ENCODE data around the gene PHF1. TPM values are rescaled to one million over a fixed set of nuclear protein-coding genes. Genes with fewer than 3 reads are reported as not detected.

PHF1 gene
- total and polyA plus RNA-seq, 4 donors: 7.2 to 13.5 (median 11.5) TPM

- 73% methylated on average over 12 of the region's 12 CpGs for WGBS
- H3K9ac ChIP-seq (ENCODE audit: low read depth in 1 of 2, low read length in 2 of 2): no peak overlapping the region
- no peaks in the 10 kb centered on the region for H3K9me3 ChIP-seq (ENCODE audit: control insufficient read depth in 4 of 4, low read length in 3 of 4)
- TF ChIP-seq YY1 (IDR thresholded peaks at IDR 0.05) (no peak), RAD21 (IDR thresholded peaks at IDR 0.05) (no peak), RXRA (IDR thresholded peaks at IDR 0.05) (no peak), CTCF (IDR thresholded peaks at IDR 0.05; ENCODE audit: low read depth, low read length, missing input control) (no peak), HNF4G (IDR thresholded peaks at IDR 0.05) (no peak), SP1 (IDR thresholded peaks at IDR 0.05) (no peak), EGR1 (IDR thresholded peaks at IDR 0.05; ENCODE audit: low read depth in 2 of 2) (no peak), TAF1 (conservative IDR thresholded peaks at IDR 0.05) (no peak), ATF3 (IDR thresholded peaks at IDR 0.05) (no peak), FOXA1 (IDR thresholded peaks at IDR 0.05) (no peak), HNF4A (conservative IDR thresholded peaks at IDR 0.05) (no peak), NR2F2 (IDR thresholded peaks at IDR 0.05) (no peak)
- TF ChIP-seq, protein P1, sequence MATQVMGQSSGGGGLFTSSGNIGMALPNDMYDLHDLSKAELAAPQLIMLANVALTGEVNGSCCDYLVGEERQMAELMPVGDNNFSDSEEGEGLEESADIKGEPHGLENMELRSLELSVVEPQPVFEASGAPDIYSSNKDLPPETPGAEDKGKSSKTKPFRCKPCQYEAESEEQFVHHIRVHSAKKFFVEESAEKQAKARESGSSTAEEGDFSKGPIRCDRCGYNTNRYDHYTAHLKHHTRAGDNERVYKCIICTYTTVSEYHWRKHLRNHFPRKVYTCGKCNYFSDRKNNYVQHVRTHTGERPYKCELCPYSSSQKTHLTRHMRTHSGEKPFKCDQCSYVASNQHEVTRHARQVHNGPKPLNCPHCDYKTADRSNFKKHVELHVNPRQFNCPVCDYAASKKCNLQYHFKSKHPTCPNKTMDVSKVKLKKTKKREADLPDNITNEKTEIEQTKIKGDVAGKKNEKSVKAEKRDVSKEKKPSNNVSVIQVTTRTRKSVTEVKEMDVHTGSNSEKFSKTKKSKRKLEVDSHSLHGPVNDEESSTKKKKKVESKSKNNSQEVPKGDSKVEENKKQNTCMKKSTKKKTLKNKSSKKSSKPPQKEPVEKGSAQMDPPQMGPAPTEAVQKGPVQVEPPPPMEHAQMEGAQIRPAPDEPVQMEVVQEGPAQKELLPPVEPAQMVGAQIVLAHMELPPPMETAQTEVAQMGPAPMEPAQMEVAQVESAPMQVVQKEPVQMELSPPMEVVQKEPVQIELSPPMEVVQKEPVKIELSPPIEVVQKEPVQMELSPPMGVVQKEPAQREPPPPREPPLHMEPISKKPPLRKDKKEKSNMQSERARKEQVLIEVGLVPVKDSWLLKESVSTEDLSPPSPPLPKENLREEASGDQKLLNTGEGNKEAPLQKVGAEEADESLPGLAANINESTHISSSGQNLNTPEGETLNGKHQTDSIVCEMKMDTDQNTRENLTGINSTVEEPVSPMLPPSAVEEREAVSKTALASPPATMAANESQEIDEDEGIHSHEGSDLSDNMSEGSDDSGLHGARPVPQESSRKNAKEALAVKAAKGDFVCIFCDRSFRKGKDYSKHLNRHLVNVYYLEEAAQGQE (IDR thresholded peaks at IDR 0.05): no peak
- H3K27me3 ChIP-seq (ENCODE audit: control insufficient read depth in 4 of 4, insufficient read depth in 4 of 4, low read length in 3 of 4): no peaks in the 10 kb centered on the region
- no peak overlapping the region for H3K27ac ChIP-seq (ENCODE audit: low read depth in 1 of 2, low read length in 2 of 2)
- H3K36me3 ChIP-seq (ENCODE audit: control insufficient read depth in 4 of 4, insufficient read depth in 3 of 4, low read depth in 1 of 4, low read length in 3 of 4): peaks cover 0 to 6% (median 0%) of the 10 kb centered on the region in 4 donors
- H3K4me1 ChIP-seq (ENCODE audit: control insufficient read depth in 4 of 4, insufficient read depth in 4 of 4, low read length in 3 of 4): peaks cover 8 to 37% (median 22%) of the 10 kb centered on the region in 4 donors
- no peak overlapping the region for H3K4me3 ChIP-seq (ENCODE audit: low read depth in 1 of 3, low read length in 3 of 3)
- DNase-seq (ENCODE audit: low spot score): no peak
Measured at GRCh38 chr6:33431880-33432541, 21.2 kb downstream of the PHF1 start.

- no peak overlapping the region for H3K27ac ChIP-seq (ENCODE audit: low read depth in 1 of 2, low read length in 2 of 2)
- no peaks in the 10 kb centered on the region for H3K27me3 ChIP-seq (ENCODE audit: control insufficient read depth in 4 of 4, insufficient read depth in 4 of 4, low read length in 3 of 4)
- 82% methylated on average over 10 of the region's 10 CpGs for WGBS
- no peak overlapping the region for H3K9ac ChIP-seq (ENCODE audit: low read depth in 1 of 2, low read length in 2 of 2)
- H3K36me3 ChIP-seq (ENCODE audit: control insufficient read depth in 4 of 4, insufficient read depth in 3 of 4, low read depth in 1 of 4, low read length in 3 of 4): peaks cover 0 to 6% (median 0%) of the 10 kb centered on the region in 4 donors
- no peak for TF ChIP-seq TAF1 (conservative IDR thresholded peaks at IDR 0.05)
- H3K4me3 ChIP-seq (ENCODE audit: low read depth in 1 of 3, low read length in 3 of 3): no peak overlapping the region
- H3K4me1 ChIP-seq (ENCODE audit: control insufficient read depth in 4 of 4, insufficient read depth in 4 of 4, low read length in 3 of 4): peaks cover 6 to 32% (median 18%) of the 10 kb centered on the region in 4 donors
- H3K9me3 ChIP-seq (ENCODE audit: control insufficient read depth in 4 of 4, low read length in 3 of 4): no peaks in the 10 kb centered on the region
- DNase-seq (ENCODE audit: low spot score): no peak
Measured at GRCh38 chr6:33432546-33432945, 21.7 kb downstream of the PHF1 start.

All from liver (tissue), 9 donors.